Measurements from ENCODE around the gene STS.

Gene STS

DNA sequence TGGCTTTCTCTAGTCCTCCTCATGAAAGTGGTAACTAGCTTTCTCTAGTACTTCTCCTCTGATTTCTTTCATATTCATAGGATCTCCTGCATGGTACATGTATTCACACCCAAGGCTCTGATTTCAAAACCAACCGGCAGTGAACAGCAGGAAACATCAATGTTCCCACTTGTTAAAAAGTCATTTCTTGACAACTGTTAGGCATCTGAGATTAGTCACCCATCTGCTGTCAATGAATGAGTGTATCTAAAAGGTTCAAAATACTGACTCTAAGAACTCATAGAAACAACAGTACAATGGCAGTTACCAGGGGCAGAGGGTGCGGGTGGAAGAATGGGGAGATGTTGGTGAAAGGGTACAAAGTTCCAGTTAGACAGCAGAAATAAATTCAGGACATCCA is 31.9 kb downstream of the STS start:
- DNase-seq (ENCODE audit: low read depth), result no peak

- DNase-seq (ENCODE audit: low read depth), result no peak
These were observed 37.3 kb downstream of the STS start for GRCh38 chrX:7184816-7185215.

DNA sequence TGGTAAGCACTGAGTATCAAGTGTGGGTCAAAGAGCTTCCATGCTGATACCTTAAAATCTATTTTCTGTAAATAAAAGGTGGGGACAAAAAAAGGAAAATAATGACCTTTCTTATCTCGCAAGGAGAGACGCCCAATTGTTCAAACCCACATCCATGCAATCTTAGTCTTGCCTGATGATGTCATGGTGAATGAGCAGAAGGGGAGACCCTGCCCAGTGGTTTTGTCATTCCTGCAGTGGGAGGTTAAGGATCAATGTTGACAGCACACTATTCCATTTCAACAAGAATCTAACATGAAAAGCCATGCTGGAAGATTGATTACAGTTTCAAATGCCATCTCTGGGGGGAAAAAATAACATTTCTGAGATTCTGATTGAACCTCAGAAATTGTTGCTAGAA is 41.2 kb downstream of the STS start:
- no peak for DNase-seq (ENCODE audit: low read depth)

DNA sequence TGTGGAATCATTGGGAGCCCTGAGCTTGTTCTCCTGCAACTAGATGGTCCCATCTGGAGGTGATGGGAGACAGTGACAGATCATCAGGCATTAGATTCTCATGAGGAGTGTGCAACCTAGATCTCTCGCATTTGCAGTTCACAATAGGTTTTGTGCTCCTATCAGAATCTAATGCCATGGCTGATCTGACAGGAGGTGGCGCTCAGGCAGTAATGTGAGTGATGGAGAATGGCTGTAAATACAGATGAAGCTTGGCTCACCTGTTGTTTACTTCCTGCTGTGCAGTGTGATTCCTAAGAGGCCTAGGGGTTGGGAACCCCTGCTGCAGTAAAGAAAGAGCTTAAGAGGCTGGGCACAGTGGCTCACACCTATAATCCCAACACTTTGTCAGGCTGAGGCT is 42.6 kb downstream of the STS start:
- no peak for DNase-seq (ENCODE audit: low read depth)

DNA sequence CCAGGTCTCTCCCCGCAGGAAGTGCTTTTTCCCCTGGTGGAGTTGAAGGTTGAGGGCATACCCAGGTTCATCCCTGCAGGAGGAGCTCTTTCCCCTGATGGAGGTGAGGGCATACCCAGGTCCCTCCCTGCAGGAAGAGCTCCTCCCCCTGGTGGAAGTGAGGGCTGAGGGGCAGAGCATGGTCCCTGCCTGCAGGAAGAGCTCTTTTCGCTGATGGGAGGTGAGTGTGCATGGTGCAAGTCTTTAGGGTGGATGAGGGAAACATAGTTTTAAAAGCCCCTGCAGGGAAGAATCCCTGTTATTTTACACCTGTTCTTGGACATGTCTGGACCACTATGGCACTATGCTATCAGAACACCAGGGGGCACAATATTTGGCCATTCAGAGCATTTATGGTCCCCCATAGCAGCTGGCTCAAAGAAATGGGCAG is 44.2 kb downstream of the STS start:
- DNase-seq (ENCODE audit: low read depth), result no peak

GRCh38 chrX:7192871-7193270 is 45.4 kb downstream of the STS start:
- no peak for DNase-seq (ENCODE audit: low read depth)

- DNase-seq (ENCODE audit: low read depth), result no peak
These were observed 47.1 kb downstream of the STS start for GRCh38 chrX:7194606-7195005.

Data from activated T-cell treated with anti-CD3 and anti-CD28 coated beads for 1 hour (primary cell).